Measurements from ENCODE around the gene TPK1. TPM values are rescaled to one million over a fixed set of nuclear protein-coding genes. Genes with fewer than 3 reads are reported as not detected.
A peak's percentile ranks its signal among the peaks of the same experiment; 100 is the strongest.

Gene TPK1
- total RNA-seq, 6 experiments from 2014 or later = 3.1 to 6.7 (median 4.3) TPM

DNA sequence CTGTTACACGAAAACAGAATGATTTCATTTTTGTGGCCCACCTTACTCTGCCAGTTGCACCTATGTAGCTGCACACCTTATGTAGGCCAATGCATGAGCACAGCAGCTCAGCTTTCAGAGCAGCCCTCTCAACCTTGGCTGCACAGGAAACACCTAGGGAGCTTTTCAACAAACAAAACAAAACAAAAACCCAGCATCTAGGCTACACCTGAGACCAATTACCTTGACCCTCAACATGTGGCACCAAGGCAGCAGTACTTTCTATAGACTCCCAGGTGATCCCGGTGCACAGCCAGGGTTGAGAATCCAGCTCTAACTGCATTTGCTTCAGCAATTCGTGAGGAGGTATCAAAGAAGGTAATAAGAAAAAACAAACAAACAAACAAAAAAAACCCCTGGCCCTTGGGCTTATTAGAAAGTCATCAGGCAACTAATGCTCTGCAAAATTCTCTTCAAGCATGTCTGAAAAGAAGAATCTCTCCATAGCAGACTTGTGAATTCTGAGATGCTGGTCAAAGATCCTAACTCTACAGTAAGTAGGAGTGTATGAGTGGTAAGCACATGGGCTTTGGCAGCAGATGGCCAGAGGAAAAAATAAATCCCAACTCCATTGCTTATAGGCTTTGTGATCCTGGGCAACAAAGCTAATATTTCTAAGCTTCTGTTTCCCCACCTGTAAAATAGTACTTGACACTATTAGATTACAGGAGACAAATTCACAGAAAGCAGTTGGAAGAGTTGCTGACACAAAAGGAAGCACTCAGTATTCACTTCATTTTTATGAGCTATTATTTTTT, 318.9 kb downstream of the TPK1 start:
- Histone ChIP-seq H3K27me3 (no peaks in the 10 kb centered on the region), H3K9me3 (no peaks in the 10 kb centered on the region), H3K27ac (no peak overlapping the region), H3K36me3 (no peaks in the 10 kb centered on the region), H3K4me1 (no peaks in the 10 kb centered on the region), H3K4me3 (no peak overlapping the region)
- TF ChIP-seq, protein P1, sequence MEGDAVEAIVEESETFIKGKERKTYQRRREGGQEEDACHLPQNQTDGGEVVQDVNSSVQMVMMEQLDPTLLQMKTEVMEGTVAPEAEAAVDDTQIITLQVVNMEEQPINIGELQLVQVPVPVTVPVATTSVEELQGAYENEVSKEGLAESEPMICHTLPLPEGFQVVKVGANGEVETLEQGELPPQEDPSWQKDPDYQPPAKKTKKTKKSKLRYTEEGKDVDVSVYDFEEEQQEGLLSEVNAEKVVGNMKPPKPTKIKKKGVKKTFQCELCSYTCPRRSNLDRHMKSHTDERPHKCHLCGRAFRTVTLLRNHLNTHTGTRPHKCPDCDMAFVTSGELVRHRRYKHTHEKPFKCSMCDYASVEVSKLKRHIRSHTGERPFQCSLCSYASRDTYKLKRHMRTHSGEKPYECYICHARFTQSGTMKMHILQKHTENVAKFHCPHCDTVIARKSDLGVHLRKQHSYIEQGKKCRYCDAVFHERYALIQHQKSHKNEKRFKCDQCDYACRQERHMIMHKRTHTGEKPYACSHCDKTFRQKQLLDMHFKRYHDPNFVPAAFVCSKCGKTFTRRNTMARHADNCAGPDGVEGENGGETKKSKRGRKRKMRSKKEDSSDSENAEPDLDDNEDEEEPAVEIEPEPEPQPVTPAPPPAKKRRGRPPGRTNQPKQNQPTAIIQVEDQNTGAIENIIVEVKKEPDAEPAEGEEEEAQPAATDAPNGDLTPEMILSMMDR (IDR thresholded peaks at IDR 0.05) = no peak
- no peak for TF ChIP-seq POLR2A (IDR thresholded peaks at IDR 0.05)
- intact Hi-C loops (cut with DNase I) = no loop called here
- ATAC-seq = no peak
- 74% methylated on average over 3 of the region's 3 CpGs for WGBS (ENCODE audit: insufficient coverage, low coverage, low lambda C conversion rate, missing lambda C conversion rate)
- no peak for DNase-seq

DNA sequence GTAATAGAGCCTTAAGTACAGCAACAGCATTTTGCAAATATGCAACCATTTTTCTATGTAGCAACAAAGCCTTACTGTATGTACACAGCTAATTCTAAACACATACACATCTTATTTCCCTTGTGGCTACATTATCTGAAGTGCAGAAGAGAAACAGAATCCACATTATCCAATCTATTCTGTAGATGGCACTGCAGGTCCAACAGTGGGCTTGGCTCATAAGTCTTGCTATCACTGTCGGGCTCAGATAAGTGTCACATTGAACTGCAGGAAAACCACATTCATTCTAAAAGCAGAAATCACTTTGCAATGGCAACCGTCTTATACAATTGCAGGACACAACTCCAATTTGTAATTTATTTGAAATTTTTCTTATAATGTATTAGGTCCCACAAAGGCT, 322.5 kb downstream of the TPK1 start:
- Histone ChIP-seq H3K36me3 (no peaks in the 10 kb centered on the region), H3K4me1 (no peaks in the 10 kb centered on the region), H3K9me3 (no peaks in the 10 kb centered on the region), H3K4me3 (no peak overlapping the region), H3K27me3 (no peaks in the 10 kb centered on the region), H3K27ac (no peak overlapping the region)
- 20% methylated on average over 2 of the region's 2 CpGs for WGBS (ENCODE audit: insufficient coverage, low coverage, low lambda C conversion rate, missing lambda C conversion rate)
- no peak for TF ChIP-seq POLR2A (IDR thresholded peaks at IDR 0.05)
- TF ChIP-seq, protein P1 (IDR thresholded peaks at IDR 0.05) = peak in 3 of 4 donors; percentile 24 to 36 (median 25)
- no peak for DNase-seq
- intact Hi-C loops (cut with DNase I) = no loop called here
- ATAC-seq = peak in 2 of 4 donors; percentile 47 to 64

DNA sequence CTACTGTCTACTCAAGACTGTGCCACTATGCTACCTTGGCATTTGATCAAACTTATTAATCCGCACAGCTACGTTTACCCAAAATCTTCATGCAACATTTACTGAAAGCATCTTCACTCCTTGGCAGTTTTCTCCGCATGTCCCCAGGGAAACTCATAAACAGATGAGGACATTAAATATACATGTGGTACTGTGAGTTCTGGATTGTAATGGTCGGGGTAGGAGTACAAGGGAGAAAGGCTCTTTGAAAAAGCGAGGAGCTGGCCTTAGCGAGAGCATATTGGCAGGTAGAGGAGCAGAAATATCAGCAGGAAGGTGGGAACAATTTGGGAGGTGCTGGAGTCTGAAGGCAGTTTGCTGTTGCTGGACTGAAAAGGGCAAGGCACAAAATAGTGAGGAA, 325.2 kb downstream of the TPK1 start:
- TF ChIP-seq, protein P1 (IDR thresholded peaks at IDR 0.05) = no peak
- TF ChIP-seq POLR2A (IDR thresholded peaks at IDR 0.05) = no peak
- intact Hi-C loops (cut with DNase I) = no loop called here

DNA sequence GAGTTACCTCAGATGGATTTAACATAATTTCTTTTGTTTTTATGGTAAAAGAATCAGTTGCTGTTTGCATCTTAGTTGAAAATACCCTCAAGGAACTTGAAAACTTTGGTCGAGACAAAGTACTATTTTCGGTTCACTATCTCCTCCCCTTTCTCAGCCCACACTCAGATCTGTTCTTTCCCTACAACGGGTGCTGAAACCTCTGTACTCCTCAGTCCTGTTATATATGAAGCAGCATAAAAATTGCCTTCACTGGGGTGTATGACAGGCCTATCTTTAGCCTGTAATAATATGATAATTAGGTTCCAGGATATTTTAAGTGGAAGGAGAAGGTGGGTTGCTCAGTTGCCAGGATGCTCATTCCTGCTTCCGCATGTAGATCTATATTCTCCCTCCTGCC, 327.2 kb downstream of the TPK1 start:
- Histone ChIP-seq H3K36me3 (no peaks in the 10 kb centered on the region), H3K9me3 (no peaks in the 10 kb centered on the region), H3K4me1 (no peaks in the 10 kb centered on the region), H3K4me3 (no peak overlapping the region), H3K27ac (no peak overlapping the region), H3K27me3 (no peaks in the 10 kb centered on the region)
- DNase-seq = no peak
- ATAC-seq = no peak
- intact Hi-C loops (cut with DNase I) = no loop called here
- TF ChIP-seq POLR2A (IDR thresholded peaks at IDR 0.05) = no peak
- TF ChIP-seq, protein P1 (IDR thresholded peaks at IDR 0.05) = no peak
- WGBS (ENCODE audit: insufficient coverage, low coverage, low lambda C conversion rate, missing lambda C conversion rate) = 79% methylated on average over 4 of the region's 4 CpGs

More for the DNA sequence above, 325.2 kb downstream of the TPK1 start:
- Histone ChIP-seq H3K4me1 (no peaks in the 10 kb centered on the region), H3K27ac (no peak overlapping the region), H3K36me3 (no peaks in the 10 kb centered on the region), H3K9me3 (no peaks in the 10 kb centered on the region), H3K4me3 (no peak overlapping the region), H3K27me3 (no peaks in the 10 kb centered on the region)
- WGBS (ENCODE audit: insufficient coverage, low coverage, low lambda C conversion rate, missing lambda C conversion rate) = 78% methylated on average over 6 of the region's 6 CpGs
- DNase-seq (no peak), ATAC-seq (no peak)

Measured in right lobe of liver (tissue), 6 donors.